GM12801 (cell line): ENCODE results near the gene PDE4D.

ENCODE experiments used
- TF ChIP-seq, protein P1 (sequence below): IDR thresholded peaks from one replicate; pipeline ENCODE4 v1.5.1; 2011; ENCODE audit warnings: control low read depth; ENCODE audit not compliant: insufficient read length; ENCODE audit errors: extremely low read depth

PDE4D gene

DNA sequence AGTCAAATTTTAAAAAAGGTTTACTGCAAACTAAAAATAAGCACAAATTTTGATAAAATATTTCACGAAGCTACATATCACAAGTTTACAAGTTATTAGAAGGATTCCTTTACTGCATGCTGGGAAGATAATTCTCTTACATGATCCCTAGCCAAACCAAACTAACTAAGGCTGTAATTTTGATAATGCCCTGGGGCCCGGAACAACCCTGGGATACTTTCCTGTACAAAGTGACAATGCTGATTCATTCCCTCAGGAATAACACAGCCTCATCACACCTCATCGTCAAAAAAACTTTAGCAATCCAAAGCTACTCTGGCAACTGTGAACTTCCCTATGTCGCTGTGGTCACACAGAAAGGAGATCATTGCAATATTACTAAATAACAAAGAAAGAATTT is 907.8 kb downstream of the PDE4D start:
- TF ChIP-seq, protein P1, sequence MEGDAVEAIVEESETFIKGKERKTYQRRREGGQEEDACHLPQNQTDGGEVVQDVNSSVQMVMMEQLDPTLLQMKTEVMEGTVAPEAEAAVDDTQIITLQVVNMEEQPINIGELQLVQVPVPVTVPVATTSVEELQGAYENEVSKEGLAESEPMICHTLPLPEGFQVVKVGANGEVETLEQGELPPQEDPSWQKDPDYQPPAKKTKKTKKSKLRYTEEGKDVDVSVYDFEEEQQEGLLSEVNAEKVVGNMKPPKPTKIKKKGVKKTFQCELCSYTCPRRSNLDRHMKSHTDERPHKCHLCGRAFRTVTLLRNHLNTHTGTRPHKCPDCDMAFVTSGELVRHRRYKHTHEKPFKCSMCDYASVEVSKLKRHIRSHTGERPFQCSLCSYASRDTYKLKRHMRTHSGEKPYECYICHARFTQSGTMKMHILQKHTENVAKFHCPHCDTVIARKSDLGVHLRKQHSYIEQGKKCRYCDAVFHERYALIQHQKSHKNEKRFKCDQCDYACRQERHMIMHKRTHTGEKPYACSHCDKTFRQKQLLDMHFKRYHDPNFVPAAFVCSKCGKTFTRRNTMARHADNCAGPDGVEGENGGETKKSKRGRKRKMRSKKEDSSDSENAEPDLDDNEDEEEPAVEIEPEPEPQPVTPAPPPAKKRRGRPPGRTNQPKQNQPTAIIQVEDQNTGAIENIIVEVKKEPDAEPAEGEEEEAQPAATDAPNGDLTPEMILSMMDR, result no peak

DNA sequence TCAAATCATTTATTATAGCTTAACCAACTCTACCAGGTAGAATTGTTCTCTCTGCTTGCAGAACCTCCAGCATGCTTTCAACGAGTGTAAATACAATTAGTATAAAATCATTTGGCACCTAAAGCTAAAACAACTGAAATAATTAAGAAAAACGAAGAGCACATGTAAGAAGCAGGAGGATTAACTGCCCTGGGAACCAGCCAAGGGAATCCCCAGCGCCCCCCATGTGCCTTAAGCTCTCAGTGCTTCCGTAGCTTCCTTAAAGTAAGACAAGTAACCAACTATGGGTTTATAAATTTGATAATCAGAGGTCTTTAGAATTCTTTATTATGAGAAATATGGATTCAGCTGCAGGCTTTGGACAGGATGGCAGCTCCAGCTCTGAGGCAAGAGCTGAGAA is 908.2 kb downstream of the PDE4D start:
- TF ChIP-seq, protein P1, result no peak

DNA sequence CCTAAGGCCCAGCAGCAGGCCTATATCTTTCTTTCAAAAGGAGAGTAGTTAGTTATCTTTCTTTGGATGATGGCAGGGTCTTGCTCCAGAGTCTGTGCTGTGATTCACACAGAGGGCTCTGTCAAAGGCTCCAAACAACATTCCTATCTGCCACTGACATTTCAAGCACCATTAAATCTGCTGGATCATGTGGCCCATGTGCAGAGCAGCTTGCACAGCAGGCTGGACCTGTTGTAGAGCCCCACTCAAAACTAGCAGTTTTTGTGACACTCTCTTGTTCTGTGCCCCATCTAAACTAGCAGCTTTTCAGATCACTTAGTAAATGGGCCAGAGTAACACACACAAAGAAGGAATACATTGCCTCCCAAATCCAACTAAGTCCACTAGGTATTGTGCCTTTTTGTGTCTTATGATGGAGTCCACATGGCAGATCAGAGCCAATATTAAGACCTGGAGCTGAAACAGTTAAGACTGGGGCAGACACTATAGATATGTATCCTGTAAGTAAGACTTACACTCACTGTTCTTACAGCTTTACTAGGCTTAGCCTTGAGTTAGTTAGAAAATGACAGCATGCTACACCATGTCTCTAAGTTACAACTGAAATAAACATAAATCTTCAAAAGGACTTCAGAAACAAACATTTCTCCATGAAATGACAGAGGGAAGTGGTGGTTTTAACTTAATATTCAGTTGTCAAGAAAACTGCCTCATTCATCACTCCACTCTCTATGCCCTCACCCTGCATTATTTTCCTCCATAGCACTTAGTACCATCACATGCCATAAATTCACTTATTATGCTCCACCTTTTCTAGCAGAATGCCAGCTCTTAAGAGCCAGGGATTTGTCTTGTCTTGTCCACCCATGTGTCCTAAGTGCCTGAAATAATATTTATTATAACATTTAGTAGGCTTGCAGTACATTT is 909.7 kb downstream of the PDE4D start:
- TF ChIP-seq, protein P1, result no peak

DNA sequence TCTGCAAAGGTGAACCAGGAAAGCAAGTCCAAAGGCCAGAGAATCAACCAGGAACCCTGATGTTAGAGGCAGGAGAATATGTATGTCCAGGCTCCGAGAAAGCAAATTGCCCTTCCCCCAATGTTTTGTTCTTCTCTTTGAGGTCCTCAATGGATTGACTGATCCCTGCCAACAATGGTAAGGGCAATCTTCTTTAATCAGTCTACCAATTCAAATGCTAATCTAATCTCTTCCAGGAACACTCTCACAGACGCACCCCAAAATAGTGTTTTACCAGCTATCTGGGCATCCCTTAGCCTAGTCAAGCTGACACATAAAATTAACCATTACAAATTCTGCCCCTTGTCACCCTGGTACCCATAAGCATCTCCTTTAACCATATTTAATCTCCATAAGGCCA is 912.6 kb downstream of the PDE4D start:
- TF ChIP-seq, protein P1, result no peak

DNA sequence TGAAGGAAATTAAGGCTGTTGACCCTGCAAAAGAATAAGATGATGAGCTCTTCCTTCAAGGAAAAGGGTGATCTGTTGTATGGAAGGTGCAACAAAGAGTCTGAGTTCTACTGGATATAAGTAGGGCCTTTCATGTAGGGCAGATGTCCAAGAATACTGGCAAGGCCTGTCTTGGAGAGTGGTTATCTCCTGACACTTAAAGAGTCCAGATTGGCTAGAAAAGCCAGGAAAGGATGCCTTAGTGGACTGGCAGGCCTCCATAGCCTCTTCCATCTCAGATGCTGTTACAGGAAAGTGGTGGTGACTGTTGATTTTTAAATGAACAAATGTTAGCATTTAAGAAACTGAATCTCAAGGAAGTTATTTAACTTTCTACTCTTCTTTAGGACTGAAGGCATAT is 914.4 kb downstream of the PDE4D start:
- TF ChIP-seq, protein P1, result no peak

DNA sequence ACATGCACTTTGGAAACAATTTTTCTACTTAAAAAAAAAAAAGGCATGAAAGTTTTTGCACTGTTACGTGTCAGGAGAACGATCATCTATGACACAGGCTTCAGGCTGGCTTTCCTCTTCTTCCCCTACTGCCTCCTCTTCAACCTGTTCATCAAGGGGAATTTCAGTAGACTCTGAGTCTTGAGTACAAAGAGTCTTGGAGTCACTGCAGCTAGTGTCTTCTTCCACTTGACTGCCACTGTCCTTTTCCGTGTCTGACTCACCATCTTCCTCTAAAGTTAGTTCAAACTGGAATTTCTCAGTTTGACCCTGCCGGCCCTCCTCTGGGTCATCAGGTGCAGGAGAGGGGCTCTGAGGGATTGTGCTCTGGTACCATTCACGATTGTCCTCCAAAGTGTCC is 918.9 kb downstream of the PDE4D start:
- TF ChIP-seq, protein P1, result no peak

DNA sequence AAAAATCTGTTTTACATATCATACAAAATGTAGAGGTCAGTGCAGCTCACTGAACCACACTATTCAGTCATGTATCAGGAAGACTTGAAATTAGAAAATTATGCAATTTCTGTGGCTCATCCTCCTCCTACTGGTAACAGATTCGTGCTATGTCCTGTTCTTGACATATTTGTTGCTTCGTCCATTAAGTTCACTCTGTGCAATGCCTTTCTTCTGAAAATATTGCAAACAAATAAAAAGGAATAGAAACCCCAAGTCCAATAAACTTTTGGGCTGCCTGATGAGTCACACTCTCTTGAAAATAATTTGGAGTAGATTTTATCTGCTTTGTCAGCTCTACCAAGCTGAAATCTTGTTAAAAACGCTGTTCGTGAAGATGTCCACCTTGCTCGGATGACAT is 919.4 kb downstream of the PDE4D start:
- TF ChIP-seq, protein P1, result no peak
